ENCODE data around the gene FBXO15. TPM values are rescaled to one million over a fixed set of nuclear protein-coding genes. Genes with fewer than 3 reads are reported as not detected.

Gene FBXO15
- total and polyA plus RNA-seq, 2 of the 8 experiments (the other 6 are each of a cell fraction or from before 2014, with no cell fraction given): 0.84 to 0.85 TPM

DNA sequence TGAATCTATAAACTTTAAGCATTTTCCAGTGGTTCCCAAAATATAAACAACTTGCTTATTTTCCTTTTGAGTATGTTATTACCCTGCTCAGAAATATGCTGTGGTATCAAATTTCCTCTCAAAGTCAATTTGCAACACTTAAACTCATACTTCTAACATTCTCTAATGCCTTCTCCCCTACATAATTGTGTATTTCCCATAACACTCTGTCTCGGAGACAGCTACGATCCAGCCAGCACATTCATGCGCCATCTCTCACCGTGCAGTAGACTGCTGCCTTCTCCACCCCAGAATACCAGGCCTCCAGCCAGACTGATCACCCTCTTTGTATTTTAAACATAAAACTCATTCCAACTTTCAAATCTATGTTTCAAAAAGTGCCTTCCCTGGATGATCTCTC lies 42.5 kb upstream of the FBXO15 start:
- H3K4me3 ChIP-seq (ENCODE audit: extremely low read depth in 1 of 4, insufficient read depth in 2 of 4, low read depth in 3 of 4, low read length in 4 of 4): no peak overlapping the region
- H4K91ac ChIP-seq (replicated peaks; ENCODE audit: insufficient read length, low read length): no peak overlapping the region
- H3K23me2 ChIP-seq (ENCODE audit: low read depth, low read length): no peaks in the 10 kb centered on the region
- no peaks in the 10 kb centered on the region for H3K79me1 ChIP-seq (ENCODE audit: low read depth, low read length)
- no peak overlapping the region for H2BK5ac ChIP-seq (ENCODE audit: low read depth, low read length)
- H2BK15ac ChIP-seq (ENCODE audit: low read length): no peak overlapping the region
- ChIA-PET CTCF (ENCODE audit: partially characterized antibody) (interaction anchor here (1.0 to 5.8 kb wide), 4 partner anchors 107 to 152 kb away, joined by 3 to 32 read pairs (median 4); no protein-coding TSS in a partner anchor), POLR2A (ENCODE audit: partially characterized antibody) (no interaction called here)
- no peak overlapping the region for H3K56ac ChIP-seq (replicated peaks; ENCODE audit: insufficient read length, low read depth, low read length)
- H2AFZ ChIP-seq (ENCODE audit: low read length): no peak overlapping the region
- no peaks in the 10 kb centered on the region for H3K36me3 ChIP-seq (ENCODE audit: control insufficient read depth in 2 of 4, insufficient read depth in 4 of 4, low read length in 3 of 4)
- H2AK5ac ChIP-seq (ENCODE audit: low read depth, low read length): no peak overlapping the region
- H4K8ac ChIP-seq (ENCODE audit: extremely low read depth, insufficient read depth, low read length): no peak overlapping the region
- no peak overlapping the region for H3K18ac ChIP-seq (ENCODE audit: extremely low read depth, low read length)
- FAIRE-seq: no peak
- no peak for DNase-seq (ENCODE audit: low read depth in 1 of 2, low spot score in 2 of 2)
- H3K27ac ChIP-seq (ENCODE audit: low read depth, low read length): no peak overlapping the region
- no peak overlapping the region for H4K5ac ChIP-seq (ENCODE audit: insufficient read length, low read depth, low read length)
- no peak overlapping the region for H3K4me2 ChIP-seq (ENCODE audit: insufficient read depth in 1 of 2, low read depth in 2 of 2, low read length in 2 of 2)
- no peak overlapping the region for H3K23ac ChIP-seq (ENCODE audit: insufficient read length)
- H2BK12ac ChIP-seq (ENCODE audit: low read depth, low read length): no peak overlapping the region
- WGBS, 2 experiments (ENCODE audit: extremely low coverage in 1 of 2, insufficient coverage in 1 of 2, insufficient read length in 1 of 2, insufficient replicate concordance in 2 of 2, low coverage in 1 of 2, low lambda C conversion rate in 2 of 2, missing lambda C conversion rate in 1 of 2): 85% methylated on average over 4 of the region's 4 CpGs; no CpG with 5 or more reads in 1 of the 2 experiments
- no peak overlapping the region for H2BK120ac ChIP-seq (replicated peaks; ENCODE audit: low read depth, low read length)
- H3K4ac ChIP-seq (replicated peaks; ENCODE audit: insufficient read length, low read depth, low read length): peak overlapping the region; percentile 29
- peaks cover 0 to 3% (median under 1%) of the 10 kb centered on the region in 4 experiments; a peak in 4 of 7 replicates for H3K4me1 ChIP-seq (replicated peaks in 1 of 4; ENCODE audit: control insufficient read depth in 3 of 4, insufficient read depth in 4 of 4, low read length in 3 of 4)
- H3K9me3 ChIP-seq (ENCODE audit: insufficient read depth in 2 of 2, low read depth in 1 of 2, low read length in 1 of 2): no peaks in the 10 kb centered on the region
- no peak overlapping the region for H3K9ac ChIP-seq (replicated peaks in 1 of 4; ENCODE audit: extremely low read depth in 1 of 4, low read depth in 3 of 4, low read length in 3 of 4)
- no peaks in the 10 kb centered on the region for H4K20me1 ChIP-seq (replicated peaks in 1 of 2; ENCODE audit: control insufficient read depth in 1 of 2, insufficient read depth in 2 of 2, low read length in 2 of 2)
- no peak overlapping the region for H2BK20ac ChIP-seq (ENCODE audit: low read length)
- H3K14ac ChIP-seq (ENCODE audit: insufficient read length): no peak overlapping the region
- H3K79me2 ChIP-seq (ENCODE audit: control insufficient read depth in 1 of 2, insufficient read depth in 2 of 2, low read length in 2 of 2): no peaks in the 10 kb centered on the region
- H3K27me3 ChIP-seq (replicated peaks in 1 of 4; ENCODE audit: control insufficient read depth in 3 of 4, extremely low read depth in 1 of 4, insufficient read depth in 3 of 4, low read length in 3 of 4): no peaks in the 10 kb centered on the region
- no peak for TF ChIP-seq CEBPB (IDR thresholded peaks at IDR 0.05; ENCODE audit: low read depth, low read length)
- TF ChIP-seq SRF (IDR thresholded peaks at IDR 0.05; ENCODE audit: low read depth, low read length): no peak
- no peak for TF ChIP-seq HDAC6 (IDR thresholded peaks at IDR 0.05; ENCODE audit: low read depth, low read length)
- TF ChIP-seq JUN (IDR thresholded peaks at IDR 0.05; ENCODE audit: low read depth, low read length): no peak
- TF ChIP-seq RFX5 (IDR thresholded peaks at IDR 0.05; ENCODE audit: borderline replicate concordance, low read depth, low read length): no peak
- TF ChIP-seq JUND (IDR thresholded peaks at IDR 0.05; ENCODE audit: low read length): no peak
- no peak for TF ChIP-seq YY1 (IDR thresholded peaks at IDR 0.05; ENCODE audit: low read depth, low read length)
- no peak for TF ChIP-seq KDM5A (IDR thresholded peaks at IDR 0.05; ENCODE audit: low read length)
- no peak for TF ChIP-seq GABPA (IDR thresholded peaks at IDR 0.05; ENCODE audit: borderline replicate concordance, insufficient read depth, low read length)
- no peak for TF ChIP-seq TCF12 (IDR thresholded peaks at IDR 0.05; ENCODE audit: low read depth, low read length)
